K562 (cell line): ENCODE results near the gene CCDC92. TPM values are rescaled to one million over a fixed set of nuclear protein-coding genes. Genes with fewer than 3 reads are reported as not detected.

Source experiments
- BMI1 ChIP-seq: fragments of 150-350 bp; IDR thresholded peaks from 2 replicates; pipeline ENCODE4 v1.6.1; 2014; ENCODE audit warnings: low read length
- CBFB ChIP-seq: sonication (generic); formaldehyde crosslinking; IDR thresholded peaks from 2 replicates; pipeline ENCODE4 v1.4.0; 2020; ENCODE audit warnings: mild to moderate bottlenecking, missing genetic modification reagents
- CCNT2 ChIP-seq: IDR thresholded peaks from 2 replicates; pipeline ENCODE4 v1.6.1; 2011; ENCODE audit warnings: borderline replicate concordance, low read depth, mild to moderate bottlenecking, moderate library complexity, mixed read lengths, low read length; ENCODE audit not compliant: insufficient read length; ENCODE audit errors: extremely low read depth
- GATAD2B ChIP-seq: fragments of 450-650 bp; IDR thresholded peaks from 2 replicates; pipeline ENCODE4 v1.6.1; 2017; ENCODE audit warnings: mild to moderate bottlenecking, borderline replicate concordance
- HMG20A ChIP-seq: fragments of 450-650 bp; formaldehyde crosslinking; conservative IDR thresholded peaks from 2 replicates; pipeline ENCODE4 v1.4.0; 2020; ENCODE audit warnings: mild to moderate bottlenecking, mixed read lengths
- HNRNPL ChIP-seq: fragments of 200-400 bp; formaldehyde crosslinking; IDR thresholded peaks from 2 replicates; pipeline ENCODE4 v1.6.1; 2017; ENCODE audit warnings: low read depth, mild to moderate bottlenecking, low read length
- MEIS2 ChIP-seq: fragments of 450-650 bp; IDR thresholded peaks from 2 replicates; pipeline ENCODE4 v1.6.1; 2014; ENCODE audit warnings: mild to moderate bottlenecking; ENCODE audit not compliant: partially characterized antibody
- NFRKB ChIP-seq: fragments of 450-650 bp; IDR thresholded peaks from 2 replicates; pipeline ENCODE4 v1.6.1; 2016; ENCODE audit warnings: low read depth
- NR1H2 ChIP-seq: sonication (generic); formaldehyde crosslinking; IDR thresholded peaks from 2 replicates; pipeline ENCODE4 v1.4.0; 2020; ENCODE audit warnings: mild to moderate bottlenecking, missing genetic modification reagents
- POU5F1 ChIP-seq: fragments of 150-350 bp; IDR thresholded peaks from 2 replicates; pipeline ENCODE4 v1.6.1; 2014; ENCODE audit warnings: borderline replicate concordance, low read length, low read depth, mild to moderate bottlenecking; ENCODE audit not compliant: partially characterized antibody
- SIN3B ChIP-seq: fragments of 450-650 bp; IDR thresholded peaks from 2 replicates; pipeline ENCODE4 v1.6.1; 2017; ENCODE audit warnings: low read depth, mild to moderate bottlenecking, moderate library complexity
- ZNF324 ChIP-seq: fragments of 250-450 bp; sonication (Bioruptor Pico); IDR thresholded peaks from 2 replicates; pipeline ENCODE4 v1.4.0; 2020; ENCODE audit warnings: mild to moderate bottlenecking
- ZNF696 ChIP-seq: fragments of 250-450 bp; sonication (Bioruptor Pico); conservative IDR thresholded peaks from 2 replicates; pipeline ENCODE4 v1.4.0; 2020; ENCODE audit warnings: mild to moderate bottlenecking, moderate library complexity
- polyA plus RNA-seq, 8 experiments: library from polyadenylated mRNA; depleted of rRNA in 4 of 8; stranded (reverse) in 5 of 8; unstranded in 3 of 8; fragments of >200 nt; fragmentation: Nextera tagmentation in 2 of 8; fragmentation: Illumina TruSeq in 1 of 8; extraction: Ambion mirVana in 2 of 8; extraction: Trizol in 1 of 8; gene quantifications; 2 replicates each; pipeline versions ENCODE4 v1.2.1 to v1.2.3, GENCODE V29; 2011 to 2014; ENCODE audit warnings: inconsistent platforms in 1 of 8, missing spikeins in 1 of 8
- total RNA-seq, 7 experiments: library from RNA; depleted of rRNA in 6 of 7; stranded (reverse); fragments of >200 nt in 6 of 7; fragmentation: Illumina TruSeq in 2 of 7; extraction: Trizol in 2 of 7; gene quantifications; 2 replicates each; pipeline versions ENCODE4 v1.2.1 to v1.2.3, GENCODE V29; 2011 to 2021; ENCODE audit warnings: low replicate concordance in 1 of 7
- TF ChIP-seq, protein P1 (sequence below): sonication (generic); formaldehyde crosslinking; IDR thresholded peaks from 2 replicates; pipeline ENCODE4 v1.8.0; 2022; ENCODE audit warnings: missing genetic modification reagents, mild to moderate bottlenecking, moderate library complexity, borderline replicate concordance
- TF ChIP-seq, protein P2 (sequence below): fragments of 450-650 bp; IDR thresholded peaks from 2 replicates; pipeline ENCODE4 v1.6.1; 2016; ENCODE audit warnings: mild to moderate bottlenecking
- TF ChIP-seq, protein P3 (sequence below): fragments of 450-650 bp; IDR thresholded peaks from 2 replicates; pipeline ENCODE4 v1.6.1; 2017; ENCODE audit warnings: mild to moderate bottlenecking, moderate library complexity
- TF ChIP-seq, protein P4 (sequence below): IDR thresholded peaks from 2 replicates; pipeline ENCODE4 v1.6.1; 2011; ENCODE audit warnings: borderline replicate concordance, low read depth, mild to moderate bottlenecking, moderate library complexity, low read length; ENCODE audit not compliant: insufficient read depth, poor library complexity, severe bottlenecking
- TF ChIP-seq, protein P5 (sequence below): fragments of 200-800 bp; sonication (Bioruptor generic); IDR thresholded peaks from 2 replicates; pipeline ENCODE4 v1.6.1; 2017; ENCODE audit warnings: missing genetic modification characterization, missing compliant biosample characterization

The CCDC92 gene
- total and polyA plus RNA-seq, 9 of the 15 experiments (the other 6 are each of a cell fraction or from before 2014, with no cell fraction given): 0.27 to 5.9 (median 2.1) TPM

DNA sequence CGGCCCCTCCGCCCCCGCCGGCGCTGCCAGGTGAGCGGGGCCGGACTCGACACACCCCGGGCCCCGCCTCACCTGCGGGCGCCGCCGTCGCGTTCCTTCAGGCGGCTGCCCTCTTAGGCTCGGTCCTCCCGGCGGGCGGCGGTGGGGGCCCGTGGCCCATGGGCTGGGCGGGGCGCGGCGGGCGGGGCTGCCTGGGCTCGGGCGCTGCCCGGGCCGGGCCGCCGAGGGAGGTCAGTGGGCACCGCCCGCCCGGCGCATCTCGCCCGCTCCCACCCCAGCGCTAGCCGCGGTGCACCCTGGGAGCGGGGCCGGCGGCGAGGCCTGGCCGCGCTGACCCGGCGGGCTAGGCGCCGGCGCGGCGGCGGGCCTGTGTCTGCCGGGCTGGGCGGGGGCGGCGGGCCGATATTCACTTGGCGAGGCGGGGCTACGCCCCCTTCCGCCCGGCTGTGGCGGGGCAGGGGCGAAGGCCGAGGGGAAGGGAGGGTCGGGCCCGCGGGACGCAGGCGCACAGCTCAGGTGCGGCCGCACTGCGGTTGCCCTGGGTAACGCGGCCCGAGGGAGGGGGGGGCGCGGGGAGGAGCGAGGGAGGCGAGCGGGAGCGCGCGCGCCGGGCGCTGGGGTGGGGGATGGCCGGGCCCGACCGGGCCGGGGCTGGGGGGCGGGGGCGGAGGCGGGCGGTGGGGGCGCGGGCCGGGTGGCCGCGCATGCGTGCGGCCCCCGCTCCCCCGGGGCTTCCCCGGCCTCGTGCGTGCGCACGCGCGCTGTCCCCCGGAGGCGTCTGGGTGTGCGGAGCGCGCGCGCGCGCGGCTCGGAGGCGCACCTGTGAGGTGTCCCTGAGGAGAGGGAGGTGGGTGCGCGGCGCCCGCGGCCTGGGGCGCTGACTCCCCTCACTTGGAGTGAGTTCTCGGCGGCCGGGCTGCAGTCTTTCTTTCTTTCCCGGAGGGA lies at the start of gene CCDC92, which contains the start of gene ZNF664 (continued):
- peak; percentile 83 for TF ChIP-seq GATAD2B
- TF ChIP-seq, protein P1, sequence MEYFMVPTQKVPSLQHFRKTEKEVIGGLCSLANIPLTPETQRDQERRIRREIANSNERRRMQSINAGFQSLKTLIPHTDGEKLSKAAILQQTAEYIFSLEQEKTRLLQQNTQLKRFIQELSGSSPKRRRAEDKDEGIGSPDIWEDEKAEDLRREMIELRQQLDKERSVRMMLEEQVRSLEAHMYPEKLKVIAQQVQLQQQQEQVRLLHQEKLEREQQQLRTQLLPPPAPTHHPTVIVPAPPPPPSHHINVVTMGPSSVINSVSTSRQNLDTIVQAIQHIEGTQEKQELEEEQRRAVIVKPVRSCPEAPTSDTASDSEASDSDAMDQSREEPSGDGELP: peak; percentile 54; the same call in 1 of the 2 replicates
- TF ChIP-seq BMI1: 0 out of 2 replicates have a peak, but pooled peaks have one; percentile 66
- no peak for TF ChIP-seq NFRKB
- TF ChIP-seq, protein P2, sequence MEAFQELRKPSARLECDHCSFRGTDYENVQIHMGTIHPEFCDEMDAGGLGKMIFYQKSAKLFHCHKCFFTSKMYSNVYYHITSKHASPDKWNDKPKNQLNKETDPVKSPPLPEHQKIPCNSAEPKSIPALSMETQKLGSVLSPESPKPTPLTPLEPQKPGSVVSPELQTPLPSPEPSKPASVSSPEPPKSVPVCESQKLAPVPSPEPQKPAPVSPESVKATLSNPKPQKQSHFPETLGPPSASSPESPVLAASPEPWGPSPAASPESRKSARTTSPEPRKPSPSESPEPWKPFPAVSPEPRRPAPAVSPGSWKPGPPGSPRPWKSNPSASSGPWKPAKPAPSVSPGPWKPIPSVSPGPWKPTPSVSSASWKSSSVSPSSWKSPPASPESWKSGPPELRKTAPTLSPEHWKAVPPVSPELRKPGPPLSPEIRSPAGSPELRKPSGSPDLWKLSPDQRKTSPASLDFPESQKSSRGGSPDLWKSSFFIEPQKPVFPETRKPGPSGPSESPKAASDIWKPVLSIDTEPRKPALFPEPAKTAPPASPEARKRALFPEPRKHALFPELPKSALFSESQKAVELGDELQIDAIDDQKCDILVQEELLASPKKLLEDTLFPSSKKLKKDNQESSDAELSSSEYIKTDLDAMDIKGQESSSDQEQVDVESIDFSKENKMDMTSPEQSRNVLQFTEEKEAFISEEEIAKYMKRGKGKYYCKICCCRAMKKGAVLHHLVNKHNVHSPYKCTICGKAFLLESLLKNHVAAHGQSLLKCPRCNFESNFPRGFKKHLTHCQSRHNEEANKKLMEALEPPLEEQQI: no peak
- TF ChIP-seq, protein P3, sequence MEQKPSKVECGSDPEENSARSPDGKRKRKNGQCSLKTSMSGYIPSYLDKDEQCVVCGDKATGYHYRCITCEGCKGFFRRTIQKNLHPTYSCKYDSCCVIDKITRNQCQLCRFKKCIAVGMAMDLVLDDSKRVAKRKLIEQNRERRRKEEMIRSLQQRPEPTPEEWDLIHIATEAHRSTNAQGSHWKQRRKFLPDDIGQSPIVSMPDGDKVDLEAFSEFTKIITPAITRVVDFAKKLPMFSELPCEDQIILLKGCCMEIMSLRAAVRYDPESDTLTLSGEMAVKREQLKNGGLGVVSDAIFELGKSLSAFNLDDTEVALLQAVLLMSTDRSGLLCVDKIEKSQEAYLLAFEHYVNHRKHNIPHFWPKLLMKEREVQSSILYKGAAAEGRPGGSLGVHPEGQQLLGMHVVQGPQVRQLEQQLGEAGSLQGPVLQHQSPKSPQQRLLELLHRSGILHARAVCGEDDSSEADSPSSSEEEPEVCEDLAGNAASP: no peak
- TF ChIP-seq, protein P4, sequence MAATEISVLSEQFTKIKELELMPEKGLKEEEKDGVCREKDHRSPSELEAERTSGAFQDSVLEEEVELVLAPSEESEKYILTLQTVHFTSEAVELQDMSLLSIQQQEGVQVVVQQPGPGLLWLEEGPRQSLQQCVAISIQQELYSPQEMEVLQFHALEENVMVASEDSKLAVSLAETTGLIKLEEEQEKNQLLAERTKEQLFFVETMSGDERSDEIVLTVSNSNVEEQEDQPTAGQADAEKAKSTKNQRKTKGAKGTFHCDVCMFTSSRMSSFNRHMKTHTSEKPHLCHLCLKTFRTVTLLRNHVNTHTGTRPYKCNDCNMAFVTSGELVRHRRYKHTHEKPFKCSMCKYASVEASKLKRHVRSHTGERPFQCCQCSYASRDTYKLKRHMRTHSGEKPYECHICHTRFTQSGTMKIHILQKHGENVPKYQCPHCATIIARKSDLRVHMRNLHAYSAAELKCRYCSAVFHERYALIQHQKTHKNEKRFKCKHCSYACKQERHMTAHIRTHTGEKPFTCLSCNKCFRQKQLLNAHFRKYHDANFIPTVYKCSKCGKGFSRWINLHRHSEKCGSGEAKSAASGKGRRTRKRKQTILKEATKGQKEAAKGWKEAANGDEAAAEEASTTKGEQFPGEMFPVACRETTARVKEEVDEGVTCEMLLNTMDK: peak; percentile 75
- no peak for TF ChIP-seq HMG20A (CRISPR knock-in tag)
- peak; percentile 52 for TF ChIP-seq CCNT2
- no peak for TF ChIP-seq ZNF324 (CRISPR knock-in tag)
- TF ChIP-seq CBFB: no peak
- TF ChIP-seq ZNF696 (CRISPR knock-in tag): no peak
- TF ChIP-seq NR1H2 (CRISPR knock-in tag): no peak
- TF ChIP-seq, protein P5, sequence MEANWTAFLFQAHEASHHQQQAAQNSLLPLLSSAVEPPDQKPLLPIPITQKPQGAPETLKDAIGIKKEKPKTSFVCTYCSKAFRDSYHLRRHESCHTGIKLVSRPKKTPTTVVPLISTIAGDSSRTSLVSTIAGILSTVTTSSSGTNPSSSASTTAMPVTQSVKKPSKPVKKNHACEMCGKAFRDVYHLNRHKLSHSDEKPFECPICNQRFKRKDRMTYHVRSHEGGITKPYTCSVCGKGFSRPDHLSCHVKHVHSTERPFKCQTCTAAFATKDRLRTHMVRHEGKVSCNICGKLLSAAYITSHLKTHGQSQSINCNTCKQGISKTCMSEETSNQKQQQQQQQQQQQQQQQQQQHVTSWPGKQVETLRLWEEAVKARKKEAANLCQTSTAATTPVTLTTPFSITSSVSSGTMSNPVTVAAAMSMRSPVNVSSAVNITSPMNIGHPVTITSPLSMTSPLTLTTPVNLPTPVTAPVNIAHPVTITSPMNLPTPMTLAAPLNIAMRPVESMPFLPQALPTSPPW: peak; percentile 96
- 0 out of 2 replicates have a peak, but pooled peaks have one; percentile 7 for TF ChIP-seq HNRNPL
- TF ChIP-seq SIN3B: 0 out of 2 replicates have a peak, but pooled peaks have one; percentile 27
- TF ChIP-seq POU5F1: no peak
- TF ChIP-seq MEIS2: peak; percentile 78
